ENCODE results near the gene RPS19BP1. TPM values are rescaled to one million over a fixed set of nuclear protein-coding genes. Genes with fewer than 3 reads are reported as not detected.

Gene RPS19BP1
- total RNA-seq, 1 experiment from 2014 or later: 80.4 TPM

- H3K27ac ChIP-seq (ENCODE audit: low read depth, low read length): no peak overlapping the region
- peaks cover 7 to 37% of the 10 kb centered on the region in 2 experiments for H3K4me1 ChIP-seq (ENCODE audit: control insufficient read depth in 1 of 2, insufficient read depth in 2 of 2, low read length in 2 of 2)
- no peak for DNase-seq (ENCODE audit: low read depth, low spot score)
- ATAC-seq: no peak
- no peak overlapping the region for H3K4me3 ChIP-seq (replicated peaks in 1 of 2; ENCODE audit: low read depth in 1 of 2, low read length in 2 of 2)
- TF ChIP-seq JUND (IDR thresholded peaks at IDR 0.05): no peak
- TF ChIP-seq, protein P1, sequence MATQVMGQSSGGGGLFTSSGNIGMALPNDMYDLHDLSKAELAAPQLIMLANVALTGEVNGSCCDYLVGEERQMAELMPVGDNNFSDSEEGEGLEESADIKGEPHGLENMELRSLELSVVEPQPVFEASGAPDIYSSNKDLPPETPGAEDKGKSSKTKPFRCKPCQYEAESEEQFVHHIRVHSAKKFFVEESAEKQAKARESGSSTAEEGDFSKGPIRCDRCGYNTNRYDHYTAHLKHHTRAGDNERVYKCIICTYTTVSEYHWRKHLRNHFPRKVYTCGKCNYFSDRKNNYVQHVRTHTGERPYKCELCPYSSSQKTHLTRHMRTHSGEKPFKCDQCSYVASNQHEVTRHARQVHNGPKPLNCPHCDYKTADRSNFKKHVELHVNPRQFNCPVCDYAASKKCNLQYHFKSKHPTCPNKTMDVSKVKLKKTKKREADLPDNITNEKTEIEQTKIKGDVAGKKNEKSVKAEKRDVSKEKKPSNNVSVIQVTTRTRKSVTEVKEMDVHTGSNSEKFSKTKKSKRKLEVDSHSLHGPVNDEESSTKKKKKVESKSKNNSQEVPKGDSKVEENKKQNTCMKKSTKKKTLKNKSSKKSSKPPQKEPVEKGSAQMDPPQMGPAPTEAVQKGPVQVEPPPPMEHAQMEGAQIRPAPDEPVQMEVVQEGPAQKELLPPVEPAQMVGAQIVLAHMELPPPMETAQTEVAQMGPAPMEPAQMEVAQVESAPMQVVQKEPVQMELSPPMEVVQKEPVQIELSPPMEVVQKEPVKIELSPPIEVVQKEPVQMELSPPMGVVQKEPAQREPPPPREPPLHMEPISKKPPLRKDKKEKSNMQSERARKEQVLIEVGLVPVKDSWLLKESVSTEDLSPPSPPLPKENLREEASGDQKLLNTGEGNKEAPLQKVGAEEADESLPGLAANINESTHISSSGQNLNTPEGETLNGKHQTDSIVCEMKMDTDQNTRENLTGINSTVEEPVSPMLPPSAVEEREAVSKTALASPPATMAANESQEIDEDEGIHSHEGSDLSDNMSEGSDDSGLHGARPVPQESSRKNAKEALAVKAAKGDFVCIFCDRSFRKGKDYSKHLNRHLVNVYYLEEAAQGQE (IDR thresholded peaks at IDR 0.05; ENCODE audit: low read depth): no peak
- no peak for TF ChIP-seq TCF7L2 (IDR thresholded peaks at IDR 0.05; ENCODE audit: borderline replicate concordance, extremely low read depth, insufficient read depth, insufficient read length)
- TF ChIP-seq RAD21 (IDR thresholded peaks at IDR 0.05; ENCODE audit: low read depth): no peak
- no peak for TF ChIP-seq EZH2phosphoT487 (IDR thresholded peaks at IDR 0.05; ENCODE audit: borderline replicate concordance)
- TF ChIP-seq ZFX (IDR thresholded peaks at IDR 0.05): no peak
- TF ChIP-seq POLR2A (IDR thresholded peaks at IDR 0.05; ENCODE audit: borderline replicate concordance, extremely low read depth, insufficient read depth, insufficient read length): no peak
- TF ChIP-seq SP1 (IDR thresholded peaks at IDR 0.05; ENCODE audit: low read depth): no peak
- TF ChIP-seq CEBPB (IDR thresholded peaks at IDR 0.05; ENCODE audit: low read depth): no peak
- TF ChIP-seq SIN3A (IDR thresholded peaks at IDR 0.05; ENCODE audit: low read depth): no peak
- TF ChIP-seq, protein P2, sequence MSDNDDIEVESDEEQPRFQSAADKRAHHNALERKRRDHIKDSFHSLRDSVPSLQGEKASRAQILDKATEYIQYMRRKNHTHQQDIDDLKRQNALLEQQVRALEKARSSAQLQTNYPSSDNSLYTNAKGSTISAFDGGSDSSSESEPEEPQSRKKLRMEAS (IDR thresholded peaks at IDR 0.05): no peak
- ChIA-PET POLR2A (interaction anchor here (0.6 to 1.0 kb wide), 3 partner anchors 26 to 31 kb away, joined by 3 to 4 read pairs (median 3); partner anchors contain the start of gene ATF4), CTCF (interaction anchor here (1.0 to 9.0 kb wide), 8 partner anchors 8 to 531 kb away, joined by 3 to 86 read pairs (median 5); partner anchors contain the start of gene MIEF1), RAD21 (ENCODE audit: low non-redundant PET in 1 of 2, low total read pairs in 2 of 2, uncharacterized antibody in 2 of 2, unreplicated experiment in 2 of 2) (no interaction called here)
- no peaks in the 10 kb centered on the region for H3K79me2 ChIP-seq (ENCODE audit: insufficient read depth, low read length)
- no peaks in the 10 kb centered on the region for H3K9me3 ChIP-seq (ENCODE audit: control insufficient read depth in 1 of 2, insufficient read depth in 1 of 2, low read depth in 1 of 2, low read length in 2 of 2)
- no peak overlapping the region for H3K4me2 ChIP-seq (ENCODE audit: low read length)
- intact Hi-C loops (cut with micrococcal nuclease): no loop called here
- H4K20me1 ChIP-seq (ENCODE audit: insufficient read depth): no peaks in the 10 kb centered on the region
- H3K27me3 ChIP-seq (ENCODE audit: insufficient read depth, low read length): no peaks in the 10 kb centered on the region
- no peaks in the 10 kb centered on the region for H3K36me3 ChIP-seq (ENCODE audit: control insufficient read depth in 1 of 2, insufficient read depth in 2 of 2, low read length in 2 of 2)
- no TSS peak for BruUV-seq (replicated peaks)
- H2AFZ ChIP-seq (ENCODE audit: low read depth, low read length, poor library complexity, severe bottlenecking): no peak overlapping the region
- no peaks in the 10 kb centered on the region for H3K9me2 ChIP-seq (ENCODE audit: insufficient read depth)
- H3K9ac ChIP-seq (ENCODE audit: low read length): no peak overlapping the region
Measured at GRCh38 chr22:39493759-39494158, 38.8 kb downstream of the RPS19BP1 start.
